ENCODE results near the gene CSNK1G2. TPM values are rescaled to one million over a fixed set of nuclear protein-coding genes. Genes with fewer than 3 reads are reported as not detected.

The CSNK1G2 gene
- total RNA-seq, 2 donors from 2014 or later = 55.5 to 92.4 TPM

DNA sequence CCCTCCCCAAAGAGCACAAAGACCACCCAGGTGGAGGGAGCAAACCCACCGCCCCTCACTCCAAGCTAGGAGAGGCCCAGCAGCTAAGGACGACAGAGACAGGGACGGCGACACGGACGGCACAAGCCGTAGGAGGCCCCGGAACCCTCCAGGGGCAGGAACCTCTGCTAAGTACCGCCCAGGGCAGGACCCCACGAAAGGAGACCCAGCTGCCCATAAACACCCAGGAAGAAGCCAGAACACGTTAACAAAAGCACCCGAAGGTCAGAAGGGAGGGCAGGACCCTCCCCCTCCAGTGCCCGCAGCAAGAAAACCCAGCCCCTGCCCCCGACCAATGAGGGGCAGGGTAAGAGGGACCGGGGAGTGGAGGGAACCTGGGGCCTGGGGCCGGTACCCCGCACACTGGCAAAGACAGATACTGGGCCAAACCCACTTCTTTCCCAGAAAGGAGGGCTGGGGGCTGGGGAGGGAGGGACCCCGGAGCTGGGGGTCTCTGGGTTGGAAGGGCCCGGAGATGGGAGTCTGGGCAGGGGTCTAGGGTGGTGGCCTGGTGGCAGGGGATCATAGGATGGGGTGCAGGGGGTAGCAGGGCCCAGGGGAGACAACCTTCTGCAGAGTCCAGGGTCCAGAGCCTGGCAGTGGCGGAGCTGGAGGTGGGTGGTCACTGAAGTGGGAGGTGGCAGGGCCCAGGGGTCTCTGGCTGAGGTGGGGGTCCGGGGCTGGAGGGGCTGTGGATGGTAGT lies 72.1 kb downstream of the CSNK1G2 start:
- H3K27ac ChIP-seq = no peak overlapping the region
- no peaks in the 10 kb centered on the region for H3K9me3 ChIP-seq
- no peak overlapping the region for H3K4me3 ChIP-seq
- no peak for TF ChIP-seq CTCF (IDR thresholded peaks at IDR 0.05)
- ATAC-seq (ENCODE audit: insufficient number of reproducible peaks, low FRiP score, low read depth) (no peak), DNase-seq (ENCODE audit: low spot score) (no peak)
- peaks cover 12 to 19% of the 10 kb centered on the region in 2 donors for H3K4me1 ChIP-seq (ENCODE audit: control insufficient read depth in 1 of 2, low read depth in 2 of 2)
- no peaks in the 10 kb centered on the region for H3K36me3 ChIP-seq
- H3K27me3 ChIP-seq (replicated peaks; ENCODE audit: insufficient read depth) = no peaks in the 10 kb centered on the region

- ATAC-seq (ENCODE audit: insufficient number of reproducible peaks, low FRiP score, low read depth) = no peak
Measured at GRCh38 chr19:2013683-2013961, 72.7 kb downstream of the CSNK1G2 start.

DNA sequence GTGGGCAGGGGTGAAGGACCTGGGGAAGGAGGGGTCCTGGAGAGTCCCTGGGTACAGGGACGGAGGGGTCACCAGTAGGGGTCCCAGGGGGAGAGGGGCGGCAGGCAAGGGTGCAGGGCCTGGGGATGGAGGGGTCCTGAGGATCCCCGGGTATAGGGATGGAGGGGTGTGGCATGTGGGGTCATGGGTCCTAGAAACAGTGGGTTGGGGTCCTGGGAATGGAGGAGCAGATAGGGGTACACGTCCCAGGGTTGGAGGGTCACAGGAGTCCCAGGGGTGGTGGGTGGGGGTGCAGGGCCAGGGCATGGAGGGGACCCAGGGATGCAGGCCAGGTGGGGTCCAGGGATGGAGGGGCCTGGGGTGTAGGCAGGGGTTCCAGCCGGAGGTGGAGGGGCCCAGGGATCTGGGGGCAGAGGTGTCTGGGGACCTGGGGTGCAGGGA lies 73.2 kb downstream of the CSNK1G2 start:
- H3K9me3 ChIP-seq = no peaks in the 10 kb centered on the region
- H3K4me1 ChIP-seq (ENCODE audit: control insufficient read depth in 1 of 2, low read depth in 2 of 2) = peaks cover 12 to 19% of the 10 kb centered on the region in 2 donors
- H3K4me3 ChIP-seq = peak overlapping the region; percentile 77
- no peak overlapping the region for H3K27ac ChIP-seq
- ATAC-seq (ENCODE audit: insufficient number of reproducible peaks, low FRiP score, low read depth) (no peak), DNase-seq (ENCODE audit: low spot score) (no peak)
- no peak for TF ChIP-seq CTCF (IDR thresholded peaks at IDR 0.05)
- no peaks in the 10 kb centered on the region for H3K27me3 ChIP-seq (replicated peaks; ENCODE audit: insufficient read depth)
- no peaks in the 10 kb centered on the region for H3K36me3 ChIP-seq

More at GRCh38 chr19:2013683-2013961, 72.7 kb downstream of the CSNK1G2 start:
- peaks cover 12 to 19% of the 10 kb centered on the region in 2 donors for H3K4me1 ChIP-seq (ENCODE audit: control insufficient read depth in 1 of 2, low read depth in 2 of 2)
- no peaks in the 10 kb centered on the region for H3K36me3 ChIP-seq
- H3K27me3 ChIP-seq (replicated peaks; ENCODE audit: insufficient read depth) = no peaks in the 10 kb centered on the region
- no peak for TF ChIP-seq CTCF (IDR thresholded peaks at IDR 0.05)
- H3K4me3 ChIP-seq = no peak overlapping the region
- DNase-seq (ENCODE audit: low spot score) = no peak
- H3K27ac ChIP-seq = no peak overlapping the region
- no peaks in the 10 kb centered on the region for H3K9me3 ChIP-seq

DNA sequence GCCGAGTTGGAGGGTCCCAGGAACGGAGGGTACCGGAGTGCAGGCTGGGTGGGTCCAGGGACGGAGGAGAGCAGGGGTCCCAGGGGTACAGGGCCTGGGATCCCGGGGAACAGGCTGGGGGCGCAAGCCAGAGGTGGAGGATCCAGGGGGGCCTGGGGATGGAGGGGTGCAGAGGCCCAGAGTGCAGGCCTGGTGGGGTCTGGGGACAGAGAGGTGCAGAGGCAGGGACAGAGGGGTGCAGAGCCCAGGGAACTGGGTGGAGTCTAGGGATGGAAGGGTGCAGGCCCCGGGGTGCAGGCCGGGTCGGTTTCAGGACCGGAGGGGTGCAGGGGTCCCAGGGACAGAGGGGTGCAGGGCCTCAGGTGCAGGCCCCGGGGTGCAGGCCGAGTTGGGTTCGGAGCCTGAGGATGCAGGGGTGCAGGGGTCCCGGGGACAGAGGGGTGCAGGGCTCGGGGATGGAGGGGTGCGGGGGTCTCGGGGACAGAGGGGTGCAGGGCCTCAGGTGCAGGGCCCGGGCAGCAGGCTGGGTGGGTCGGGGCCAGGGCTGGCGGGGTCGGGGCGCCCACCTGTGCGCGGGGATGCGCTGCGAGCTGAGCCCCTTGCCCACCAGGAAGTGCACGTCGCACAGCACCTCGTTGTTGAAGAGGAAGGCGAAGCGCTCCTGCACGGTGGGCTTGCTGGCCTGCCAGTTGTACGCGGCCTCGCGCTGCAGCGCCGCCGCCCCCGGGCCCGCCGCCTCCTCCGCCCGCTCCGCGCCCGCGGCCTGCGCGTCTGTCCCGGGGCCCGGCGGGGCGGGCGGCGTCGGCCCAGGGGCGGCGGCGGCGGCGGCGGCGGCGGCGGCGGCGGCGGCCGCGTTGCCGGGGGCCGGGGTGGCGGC lies 74.0 kb downstream of the CSNK1G2 start:
- Histone ChIP-seq H3K27me3 (replicated peaks; ENCODE audit: insufficient read depth) (no peaks in the 10 kb centered on the region), H3K9me3 (no peaks in the 10 kb centered on the region), H3K4me1 (ENCODE audit: control insufficient read depth in 1 of 2, low read depth in 2 of 2) (peaks cover 12 to 19% of the 10 kb centered on the region in 2 donors), H3K36me3 (no peaks in the 10 kb centered on the region), H3K27ac (peak overlapping the region in 1 of 2 donors; percentile 12), H3K4me3 (peak overlapping the region; percentile 77)
- no peak for TF ChIP-seq CTCF (IDR thresholded peaks at IDR 0.05)
- ATAC-seq (ENCODE audit: insufficient number of reproducible peaks, low FRiP score, low read depth) = no peak
- no peak for DNase-seq (ENCODE audit: low spot score)

- DNase-seq (ENCODE audit: low spot score) = no peak
- Histone ChIP-seq H3K9me3 (no peaks in the 10 kb centered on the region), H3K36me3 (no peaks in the 10 kb centered on the region), H3K27ac (peak within 1 kb of the TSS; percentile 46 to 77), H3K4me1 (ENCODE audit: control insufficient read depth in 1 of 2, low read depth in 2 of 2) (peaks cover 12 to 19% of the 10 kb centered on the region in 2 donors), H3K4me3 (peak within 1 kb of the TSS; percentile 77), H3K27me3 (replicated peaks; ENCODE audit: insufficient read depth) (no peaks in the 10 kb centered on the region)
- no peak for ATAC-seq (ENCODE audit: insufficient number of reproducible peaks, low FRiP score, low read depth)
- no peak for TF ChIP-seq CTCF (IDR thresholded peaks at IDR 0.05)
Measured at GRCh38 chr19:2015608-2015950, 74.6 kb downstream of the CSNK1G2 start, which contains the start of gene BTBD2. Gene BTBD2, minus strand, starts transcription at chr19:2015714. Its CDS starts 11 bp downstream, at chr19:2015703.
